ENCODE results near the gene DHX32. TPM values are rescaled to one million over a fixed set of nuclear protein-coding genes. Genes with fewer than 3 reads are reported as not detected.
A peak's percentile ranks its signal among the peaks of the same experiment; 100 is the strongest.

Gene DHX32
- total RNA-seq, 1 donor from 2014 or later, result 39.4 TPM

DNA sequence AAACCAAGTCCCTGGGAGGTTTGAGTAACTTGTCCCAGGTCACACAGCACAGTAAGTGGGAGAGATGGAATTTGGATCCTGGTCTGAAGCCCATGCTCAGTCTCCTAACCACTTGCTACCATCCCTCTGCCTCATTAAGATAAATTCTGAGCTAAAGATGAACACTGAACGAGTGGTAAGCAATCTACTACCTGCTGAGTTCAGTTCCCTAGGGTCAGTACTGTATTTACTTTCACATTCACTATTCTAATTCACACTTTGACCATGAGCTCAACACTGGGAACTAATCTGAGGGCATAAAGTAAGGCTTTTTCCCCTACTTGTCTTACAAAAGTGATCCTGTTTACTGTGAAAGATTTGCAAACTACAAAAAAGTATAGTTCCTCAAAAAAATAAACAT, 60.4 kb downstream of the DHX32 start:
- no peak overlapping the region for H2AFZ ChIP-seq (ENCODE audit: low read depth, low read length)
- peaks cover 2% of the 10 kb centered on the region for H3K36me3 Mint-ChIP-seq (ENCODE audit: low read depth, unreplicated experiment)
- no peaks in the 10 kb centered on the region for H3K27me3 ChIP-seq (ENCODE audit: insufficient read depth, low read length)
- DNase-seq (ENCODE audit: low read depth) (no peak), FAIRE-seq (no peak)
- H3K36me3 ChIP-seq (ENCODE audit: insufficient read depth, low read length), result no peaks in the 10 kb centered on the region
- peak overlapping the region; percentile 54 for H3K4me3 Mint-ChIP-seq (ENCODE audit: unreplicated experiment)
- no peaks in the 10 kb centered on the region for H3K27me3 Mint-ChIP-seq (ENCODE audit: low read depth, unreplicated experiment)
- peaks cover 4% of the 10 kb centered on the region for H3K4me1 Mint-ChIP-seq (ENCODE audit: low read depth, unreplicated experiment)
- H3K27ac Mint-ChIP-seq (ENCODE audit: unreplicated experiment), result no peak overlapping the region
- no peak overlapping the region for H3K27ac ChIP-seq (ENCODE audit: low read depth, low read length)
- peaks cover 15% of the 10 kb centered on the region for H4K20me1 ChIP-seq (ENCODE audit: insufficient read depth, low read length)
- TF ChIP-seq, protein P1, sequence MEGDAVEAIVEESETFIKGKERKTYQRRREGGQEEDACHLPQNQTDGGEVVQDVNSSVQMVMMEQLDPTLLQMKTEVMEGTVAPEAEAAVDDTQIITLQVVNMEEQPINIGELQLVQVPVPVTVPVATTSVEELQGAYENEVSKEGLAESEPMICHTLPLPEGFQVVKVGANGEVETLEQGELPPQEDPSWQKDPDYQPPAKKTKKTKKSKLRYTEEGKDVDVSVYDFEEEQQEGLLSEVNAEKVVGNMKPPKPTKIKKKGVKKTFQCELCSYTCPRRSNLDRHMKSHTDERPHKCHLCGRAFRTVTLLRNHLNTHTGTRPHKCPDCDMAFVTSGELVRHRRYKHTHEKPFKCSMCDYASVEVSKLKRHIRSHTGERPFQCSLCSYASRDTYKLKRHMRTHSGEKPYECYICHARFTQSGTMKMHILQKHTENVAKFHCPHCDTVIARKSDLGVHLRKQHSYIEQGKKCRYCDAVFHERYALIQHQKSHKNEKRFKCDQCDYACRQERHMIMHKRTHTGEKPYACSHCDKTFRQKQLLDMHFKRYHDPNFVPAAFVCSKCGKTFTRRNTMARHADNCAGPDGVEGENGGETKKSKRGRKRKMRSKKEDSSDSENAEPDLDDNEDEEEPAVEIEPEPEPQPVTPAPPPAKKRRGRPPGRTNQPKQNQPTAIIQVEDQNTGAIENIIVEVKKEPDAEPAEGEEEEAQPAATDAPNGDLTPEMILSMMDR (IDR thresholded peaks at IDR 0.05; ENCODE audit: insufficient read depth, low read depth, low read length), result no peak
- no peak for TF ChIP-seq EZH2 (IDR thresholded peaks at IDR 0.05; ENCODE audit: insufficient read depth, low read length)
- H3K4me2 ChIP-seq (ENCODE audit: low read length), result no peak overlapping the region
- no peak overlapping the region for H3K4me3 ChIP-seq (ENCODE audit: insufficient read depth, low read depth, low read length)
- no peak overlapping the region for H3K9ac ChIP-seq (ENCODE audit: low read length)
- H3K4me1 ChIP-seq (ENCODE audit: insufficient read depth, low read length), result peaks cover 15% of the 10 kb centered on the region
- no peaks in the 10 kb centered on the region for H3K9me3 Mint-ChIP-seq (ENCODE audit: unreplicated experiment)
- H3K9me3 ChIP-seq (ENCODE audit: insufficient read depth, low read depth, low read length), result no peaks in the 10 kb centered on the region
- H3K79me2 ChIP-seq (ENCODE audit: insufficient read depth, low read length), result peaks cover 38% of the 10 kb centered on the region

DNA sequence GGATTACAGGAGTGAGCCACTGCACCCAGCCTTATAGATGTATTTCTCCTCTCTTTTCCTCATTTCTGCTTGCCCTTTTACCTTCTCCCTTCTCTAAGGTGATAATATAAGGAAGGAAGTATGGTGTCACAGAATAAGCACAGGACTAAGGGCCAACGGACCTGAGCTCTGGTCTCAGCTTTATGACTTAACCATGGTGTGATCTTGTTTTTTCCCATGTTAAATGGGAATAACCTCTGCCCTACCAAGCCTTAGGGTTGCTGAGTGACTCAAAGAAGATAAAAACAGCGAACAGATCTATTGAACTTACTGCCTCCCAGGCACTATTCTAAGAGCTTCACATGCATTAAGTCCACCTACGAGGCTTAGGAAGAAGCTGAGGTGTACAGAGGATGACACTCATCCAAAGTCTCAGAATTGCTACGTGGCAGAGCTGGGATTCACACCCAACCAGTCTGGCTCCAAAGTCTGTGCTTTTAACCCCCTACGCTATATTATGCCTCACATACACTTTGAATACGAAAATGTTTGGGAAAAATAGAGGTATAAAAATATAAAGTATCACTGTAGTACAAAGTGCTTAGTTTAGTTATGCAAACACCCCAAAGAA, 63.6 kb downstream of the DHX32 start:
- no peaks in the 10 kb centered on the region for H3K27me3 Mint-ChIP-seq (ENCODE audit: low read depth, unreplicated experiment)
- peaks cover 4% of the 10 kb centered on the region for H3K4me1 ChIP-seq (ENCODE audit: insufficient read depth, low read length)
- peaks cover 7% of the 10 kb centered on the region for H3K36me3 ChIP-seq (ENCODE audit: insufficient read depth, low read length)
- no peak for FAIRE-seq
- TF ChIP-seq EZH2 (IDR thresholded peaks at IDR 0.05; ENCODE audit: insufficient read depth, low read length), result no peak
- TF ChIP-seq, protein P1 (IDR thresholded peaks at IDR 0.05; ENCODE audit: insufficient read depth, low read depth, low read length), result no peak
- H3K27ac Mint-ChIP-seq (ENCODE audit: unreplicated experiment), result no peak overlapping the region
- H3K36me3 Mint-ChIP-seq (ENCODE audit: low read depth, unreplicated experiment), result peaks cover 11% of the 10 kb centered on the region
- H3K79me2 ChIP-seq (ENCODE audit: insufficient read depth, low read length), result peaks cover 6% of the 10 kb centered on the region
- no peak overlapping the region for H3K4me3 Mint-ChIP-seq (ENCODE audit: unreplicated experiment)
- no peak for DNase-seq (ENCODE audit: low read depth)
- no peak overlapping the region for H3K27ac ChIP-seq (ENCODE audit: low read depth, low read length)
- H3K9me3 ChIP-seq (ENCODE audit: insufficient read depth, low read depth, low read length), result no peaks in the 10 kb centered on the region
- no peaks in the 10 kb centered on the region for H4K20me1 ChIP-seq (ENCODE audit: insufficient read depth, low read length)
- peaks cover 5% of the 10 kb centered on the region for H3K4me1 Mint-ChIP-seq (ENCODE audit: low read depth, unreplicated experiment)
- no peak overlapping the region for H2AFZ ChIP-seq (ENCODE audit: low read depth, low read length)
- no peak overlapping the region for H3K4me2 ChIP-seq (ENCODE audit: low read length)
- no peak overlapping the region for H3K4me3 ChIP-seq (ENCODE audit: insufficient read depth, low read depth, low read length)
- H3K9ac ChIP-seq (ENCODE audit: low read length), result no peak overlapping the region
- H3K27me3 ChIP-seq (ENCODE audit: insufficient read depth, low read length), result no peaks in the 10 kb centered on the region
- H3K9me3 Mint-ChIP-seq (ENCODE audit: unreplicated experiment), result no peaks in the 10 kb centered on the region

DNA sequence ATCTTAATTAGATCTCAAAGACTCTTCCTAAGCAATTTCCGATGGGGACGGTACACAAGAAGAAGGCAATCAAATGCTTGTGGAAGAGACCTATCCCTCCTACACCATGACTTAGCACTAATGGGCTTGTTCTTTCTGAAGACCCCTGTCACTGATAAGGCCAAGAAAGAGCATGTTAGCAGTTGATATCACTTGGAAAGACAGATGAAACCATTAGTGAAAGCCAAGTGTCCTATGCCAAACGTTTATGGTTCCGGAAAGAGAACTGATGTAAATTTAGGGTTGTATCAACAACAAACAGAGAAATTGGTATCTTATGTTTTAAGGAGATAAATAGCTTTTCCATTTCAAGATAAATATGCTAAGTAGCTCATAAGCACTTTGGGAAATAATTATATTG, 64.5 kb downstream of the DHX32 start:
- H3K36me3 Mint-ChIP-seq (ENCODE audit: low read depth, unreplicated experiment), result peaks cover 12% of the 10 kb centered on the region
- no peaks in the 10 kb centered on the region for H3K27me3 Mint-ChIP-seq (ENCODE audit: low read depth, unreplicated experiment)
- H3K9me3 Mint-ChIP-seq (ENCODE audit: unreplicated experiment), result no peaks in the 10 kb centered on the region
- DNase-seq (ENCODE audit: low read depth), result no peak
- H3K27ac Mint-ChIP-seq (ENCODE audit: unreplicated experiment), result no peak overlapping the region
- no peak overlapping the region for H3K4me3 Mint-ChIP-seq (ENCODE audit: unreplicated experiment)
- Histone ChIP-seq H4K20me1 (ENCODE audit: insufficient read depth, low read length) (no peaks in the 10 kb centered on the region), H3K79me2 (ENCODE audit: insufficient read depth, low read length) (peaks cover under 1% of the 10 kb centered on the region), H3K27ac (ENCODE audit: low read depth, low read length) (no peak overlapping the region), H3K27me3 (ENCODE audit: insufficient read depth, low read length) (no peaks in the 10 kb centered on the region), H3K9me3 (ENCODE audit: insufficient read depth, low read depth, low read length) (no peaks in the 10 kb centered on the region), H3K4me3 (ENCODE audit: insufficient read depth, low read depth, low read length) (no peak overlapping the region), H3K9ac (ENCODE audit: low read length) (no peak overlapping the region), H2AFZ (ENCODE audit: low read depth, low read length) (no peak overlapping the region), H3K36me3 (ENCODE audit: insufficient read depth, low read length) (peaks cover 10% of the 10 kb centered on the region), H3K4me2 (ENCODE audit: low read length) (no peak overlapping the region), H3K4me1 (ENCODE audit: insufficient read depth, low read length) (no peaks in the 10 kb centered on the region)
- no peak for FAIRE-seq
- H3K4me1 Mint-ChIP-seq (ENCODE audit: low read depth, unreplicated experiment), result peaks cover 2% of the 10 kb centered on the region
- TF ChIP-seq, protein P1 (IDR thresholded peaks at IDR 0.05; ENCODE audit: insufficient read depth, low read depth, low read length), result no peak
- TF ChIP-seq EZH2 (IDR thresholded peaks at IDR 0.05; ENCODE audit: insufficient read depth, low read length), result no peak
